IPS-11a (cell line): Measurements from ENCODE around the gene MMRN1.
"Not testable (repeated sequence)": the region's sequence is repeated elsewhere in the genome, so short reads cannot be mapped to it uniquely, and the experiment has no call there.

Experiments used
- H3K4me3 ChIP-seq: one replicate; pipeline ENCODE4 v1.5.1; 2013; ENCODE audit warnings: low read depth, low read length, control low read depth

The MMRN1 gene, protein sequence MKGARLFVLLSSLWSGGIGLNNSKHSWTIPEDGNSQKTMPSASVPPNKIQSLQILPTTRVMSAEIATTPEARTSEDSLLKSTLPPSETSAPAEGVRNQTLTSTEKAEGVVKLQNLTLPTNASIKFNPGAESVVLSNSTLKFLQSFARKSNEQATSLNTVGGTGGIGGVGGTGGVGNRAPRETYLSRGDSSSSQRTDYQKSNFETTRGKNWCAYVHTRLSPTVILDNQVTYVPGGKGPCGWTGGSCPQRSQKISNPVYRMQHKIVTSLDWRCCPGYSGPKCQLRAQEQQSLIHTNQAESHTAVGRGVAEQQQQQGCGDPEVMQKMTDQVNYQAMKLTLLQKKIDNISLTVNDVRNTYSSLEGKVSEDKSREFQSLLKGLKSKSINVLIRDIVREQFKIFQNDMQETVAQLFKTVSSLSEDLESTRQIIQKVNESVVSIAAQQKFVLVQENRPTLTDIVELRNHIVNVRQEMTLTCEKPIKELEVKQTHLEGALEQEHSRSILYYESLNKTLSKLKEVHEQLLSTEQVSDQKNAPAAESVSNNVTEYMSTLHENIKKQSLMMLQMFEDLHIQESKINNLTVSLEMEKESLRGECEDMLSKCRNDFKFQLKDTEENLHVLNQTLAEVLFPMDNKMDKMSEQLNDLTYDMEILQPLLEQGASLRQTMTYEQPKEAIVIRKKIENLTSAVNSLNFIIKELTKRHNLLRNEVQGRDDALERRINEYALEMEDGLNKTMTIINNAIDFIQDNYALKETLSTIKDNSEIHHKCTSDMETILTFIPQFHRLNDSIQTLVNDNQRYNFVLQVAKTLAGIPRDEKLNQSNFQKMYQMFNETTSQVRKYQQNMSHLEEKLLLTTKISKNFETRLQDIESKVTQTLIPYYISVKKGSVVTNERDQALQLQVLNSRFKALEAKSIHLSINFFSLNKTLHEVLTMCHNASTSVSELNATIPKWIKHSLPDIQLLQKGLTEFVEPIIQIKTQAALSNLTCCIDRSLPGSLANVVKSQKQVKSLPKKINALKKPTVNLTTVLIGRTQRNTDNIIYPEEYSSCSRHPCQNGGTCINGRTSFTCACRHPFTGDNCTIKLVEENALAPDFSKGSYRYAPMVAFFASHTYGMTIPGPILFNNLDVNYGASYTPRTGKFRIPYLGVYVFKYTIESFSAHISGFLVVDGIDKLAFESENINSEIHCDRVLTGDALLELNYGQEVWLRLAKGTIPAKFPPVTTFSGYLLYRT

DNA sequence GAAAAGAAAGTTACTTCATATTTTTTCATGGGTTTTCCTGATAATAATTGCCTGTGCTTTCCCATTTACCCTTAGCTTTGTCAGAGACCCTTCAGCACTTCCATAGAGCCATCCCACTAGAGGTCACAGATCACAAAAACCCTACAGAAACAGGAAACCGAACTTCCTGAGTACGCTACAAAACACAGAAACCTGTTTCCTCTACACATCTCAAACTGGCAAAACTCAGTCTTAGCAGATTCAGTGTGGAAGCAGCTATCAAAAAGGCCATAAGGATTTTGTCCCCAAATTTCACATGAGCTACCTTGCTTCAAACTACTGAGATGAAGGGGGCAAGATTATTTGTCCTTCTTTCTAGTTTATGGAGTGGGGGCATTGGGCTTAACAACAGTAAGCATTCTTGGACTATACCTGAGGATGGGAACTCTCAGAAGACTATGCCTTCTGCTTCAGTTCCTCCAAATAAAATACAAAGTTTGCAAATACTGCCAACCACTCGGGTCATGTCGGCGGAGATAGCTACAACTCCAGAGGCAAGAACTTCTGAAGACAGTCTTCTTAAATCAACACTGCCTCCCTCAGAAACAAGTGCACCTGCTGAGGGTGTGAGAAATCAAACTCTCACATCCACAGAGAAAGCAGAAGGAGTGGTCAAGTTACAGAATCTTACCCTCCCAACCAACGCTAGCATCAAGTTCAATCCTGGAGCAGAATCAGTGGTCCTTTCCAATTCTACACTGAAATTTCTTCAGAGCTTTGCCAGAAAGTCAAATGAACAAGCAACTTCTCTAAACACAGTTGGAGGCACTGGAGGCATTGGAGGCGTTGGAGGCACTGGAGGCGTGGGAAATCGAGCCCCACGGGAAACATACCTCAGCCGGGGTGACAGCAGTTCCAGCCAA, at the start of gene MMRN1:
Gene MMRN1, plus strand, starts transcription at position 206 of the 902 bp plus-strand sequence. Its CDS starts 118 bp downstream, at position 324.
- H3K4me3 ChIP-seq: no peak within 1 kb of the TSS

DNA sequence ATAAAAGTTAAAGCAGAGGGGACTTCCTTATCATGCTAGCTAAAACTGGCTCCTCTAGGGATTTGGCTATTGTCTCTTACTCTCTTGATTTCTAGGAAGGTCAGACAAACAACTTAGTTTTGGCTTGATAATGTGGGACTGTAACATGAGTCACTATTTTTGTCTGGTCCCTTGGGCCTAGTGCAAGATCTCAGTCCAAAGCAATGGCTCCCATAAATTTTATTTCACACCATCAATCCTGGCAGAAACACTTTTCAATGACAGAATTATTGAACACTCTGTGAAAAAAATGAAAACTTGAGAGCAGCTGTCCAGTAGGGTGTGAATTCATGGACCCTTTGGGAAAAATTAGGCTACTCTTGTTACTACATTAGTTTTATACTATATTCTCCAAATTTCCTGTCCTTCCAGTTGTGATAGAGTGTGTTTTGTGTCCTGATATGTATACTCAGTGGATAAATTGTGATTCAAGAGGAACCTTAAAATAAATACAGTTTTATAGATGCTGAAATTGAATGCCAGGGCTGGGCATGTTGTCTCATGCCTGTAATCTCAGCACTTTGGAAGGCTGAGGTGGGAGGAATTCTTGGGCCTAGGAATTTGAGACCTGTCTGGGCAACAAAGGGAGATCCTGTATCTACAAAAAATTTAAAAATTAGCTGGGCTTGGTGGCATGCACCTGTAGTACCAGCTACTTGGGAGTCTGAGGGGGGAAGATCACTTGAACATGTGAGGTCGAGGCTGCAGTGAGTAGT, 46.9 kb upstream of the MMRN1 start:
- H3K4me3 ChIP-seq: no peak overlapping the region

DNA sequence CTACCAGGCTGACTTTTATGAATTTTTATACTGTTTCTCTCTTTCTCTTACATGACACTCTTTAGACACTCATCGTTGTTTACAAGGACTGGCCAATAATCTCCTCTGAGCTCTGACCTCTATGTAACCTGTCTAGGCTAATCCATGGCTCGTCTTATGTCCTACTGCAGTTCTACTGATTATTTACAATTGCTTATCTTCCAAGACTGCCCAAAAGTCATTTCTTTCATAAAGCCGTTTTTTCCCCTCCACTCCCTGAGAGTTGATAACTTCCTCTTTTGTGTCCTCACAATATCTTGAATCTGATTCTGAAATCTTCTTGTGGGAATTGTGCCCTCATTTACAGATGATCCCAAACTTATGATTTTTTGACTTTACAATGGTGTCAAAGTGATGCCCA, 39.4 kb upstream of the MMRN1 start:
- H3K4me3 ChIP-seq: no peak overlapping the region

DNA sequence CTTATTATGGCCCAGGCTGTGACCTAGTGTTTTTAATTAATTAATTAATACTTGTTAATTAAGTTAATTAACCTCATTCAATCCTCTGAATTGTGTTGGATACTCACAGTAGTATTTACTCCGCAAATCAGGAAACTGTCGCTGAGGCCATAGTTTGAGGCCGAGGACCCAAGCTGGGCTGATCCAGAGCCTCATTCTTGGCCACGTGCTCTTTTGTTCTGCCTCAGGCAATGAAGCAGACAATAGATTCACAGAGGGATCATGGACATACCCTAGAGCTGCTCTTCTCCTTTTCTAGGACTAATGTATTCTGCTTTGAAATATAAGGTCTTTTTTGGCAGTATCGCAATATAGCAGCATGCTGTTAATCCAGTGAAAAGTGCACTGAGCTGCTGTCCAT, 33.7 kb upstream of the MMRN1 start:
- no peak overlapping the region for H3K4me3 ChIP-seq

DNA sequence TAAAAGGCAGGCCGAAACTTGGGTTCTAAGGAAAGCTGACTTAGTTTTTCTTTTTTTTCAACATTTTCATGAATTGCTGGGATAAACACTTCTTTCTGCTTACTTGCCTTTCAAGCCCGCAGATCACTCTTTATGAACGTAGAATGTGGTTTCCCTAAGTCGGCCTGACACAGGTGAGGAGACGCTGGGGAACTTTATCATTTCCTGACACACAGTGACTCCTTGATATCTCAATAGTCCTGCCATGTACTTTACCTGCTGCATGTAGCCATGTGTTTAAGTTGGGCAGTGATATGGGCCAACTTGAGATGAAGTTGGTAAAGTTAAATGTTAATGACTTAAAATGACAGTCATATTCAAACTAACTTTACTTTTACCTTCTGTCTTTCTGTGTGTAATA, 31.1 kb upstream of the MMRN1 start:
- no peak overlapping the region for H3K4me3 ChIP-seq

DNA sequence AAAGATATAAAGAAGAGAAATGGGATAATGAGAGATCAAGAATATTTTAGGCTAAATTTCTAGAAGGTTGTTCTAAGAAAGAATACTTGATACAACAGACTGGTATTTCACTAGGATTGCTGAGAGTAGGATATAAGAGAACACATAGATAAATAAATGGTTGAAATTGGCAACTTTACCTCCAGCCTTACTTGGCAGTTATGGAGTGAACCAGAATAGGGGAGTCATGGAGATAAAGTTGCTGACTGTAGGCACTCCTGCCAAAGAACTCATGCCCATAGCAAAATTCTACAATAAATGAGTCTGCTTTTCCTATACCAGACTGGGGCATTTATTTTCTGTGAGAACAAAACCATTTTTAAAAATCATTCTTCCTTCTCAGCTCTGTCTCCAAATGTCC, 26.4 kb upstream of the MMRN1 start:
- no peak overlapping the region for H3K4me3 ChIP-seq

DNA sequence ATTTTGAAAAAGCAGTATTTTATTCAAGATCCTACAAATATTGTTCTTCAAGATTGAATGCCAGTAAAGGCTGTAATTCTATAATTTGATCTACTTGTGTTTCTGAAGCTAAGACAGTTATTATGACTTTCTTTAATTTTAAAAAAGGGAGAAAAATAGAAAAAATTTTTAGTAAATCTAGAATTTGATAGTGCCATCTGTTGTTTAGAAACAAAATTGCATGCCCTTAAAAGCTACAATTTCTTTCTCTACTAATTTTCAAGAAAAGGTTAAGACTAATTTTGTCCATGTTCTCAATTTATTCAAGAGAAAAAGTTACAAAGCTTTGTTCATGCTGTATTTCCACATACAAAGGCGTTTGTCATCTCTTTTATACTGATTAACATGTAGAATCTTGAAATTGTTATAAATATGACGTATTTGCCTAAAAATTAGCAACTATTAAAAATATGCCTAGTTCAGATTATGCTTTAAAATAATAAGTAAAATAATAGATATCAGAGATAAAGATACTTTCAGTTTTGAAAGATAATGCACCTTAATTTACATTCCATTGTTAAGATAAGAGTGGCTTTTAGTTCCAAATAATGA, 25.6 kb upstream of the MMRN1 start:
- no peak overlapping the region for H3K4me3 ChIP-seq

DNA sequence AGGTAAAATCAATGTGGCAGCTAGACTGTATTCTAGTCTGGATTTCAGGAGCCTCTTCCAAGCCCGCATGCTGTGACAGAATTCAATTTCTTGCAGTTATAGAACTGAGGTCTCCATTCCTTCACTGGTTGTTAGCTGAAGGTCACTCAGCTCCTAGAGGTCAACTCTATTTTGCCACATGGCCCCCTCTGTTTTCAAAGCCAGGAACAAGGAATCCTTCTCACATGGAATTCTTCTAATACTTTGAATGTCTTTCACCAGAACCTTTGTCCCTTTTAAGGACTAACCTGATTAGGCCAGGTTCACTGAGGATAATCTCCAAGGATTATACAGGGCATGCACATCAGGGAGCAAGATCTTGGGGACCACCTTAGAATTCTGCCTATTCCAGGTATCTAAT, 23.4 kb upstream of the MMRN1 start:
- H3K4me3 ChIP-seq: no peak overlapping the region

DNA sequence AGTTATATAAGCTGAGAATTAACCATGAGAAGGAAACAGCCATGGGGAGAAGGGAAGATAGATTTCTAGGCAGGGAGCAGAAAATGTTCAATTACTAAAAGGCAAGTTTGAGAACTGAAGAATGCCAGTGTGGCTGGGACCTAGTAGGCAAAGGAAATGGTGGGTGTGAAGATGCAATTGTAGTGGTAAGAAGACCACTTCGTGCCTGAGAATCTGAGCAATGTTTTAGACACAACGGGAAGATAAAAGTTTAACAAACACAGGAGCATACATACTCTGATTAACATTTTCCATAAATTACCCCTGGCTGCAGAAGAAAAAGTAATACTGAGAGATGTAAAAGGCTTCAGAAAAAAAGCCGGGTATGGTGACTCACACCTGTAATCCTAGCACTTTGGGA, 18.1 kb upstream of the MMRN1 start:
- no peak overlapping the region for H3K4me3 ChIP-seq

DNA sequence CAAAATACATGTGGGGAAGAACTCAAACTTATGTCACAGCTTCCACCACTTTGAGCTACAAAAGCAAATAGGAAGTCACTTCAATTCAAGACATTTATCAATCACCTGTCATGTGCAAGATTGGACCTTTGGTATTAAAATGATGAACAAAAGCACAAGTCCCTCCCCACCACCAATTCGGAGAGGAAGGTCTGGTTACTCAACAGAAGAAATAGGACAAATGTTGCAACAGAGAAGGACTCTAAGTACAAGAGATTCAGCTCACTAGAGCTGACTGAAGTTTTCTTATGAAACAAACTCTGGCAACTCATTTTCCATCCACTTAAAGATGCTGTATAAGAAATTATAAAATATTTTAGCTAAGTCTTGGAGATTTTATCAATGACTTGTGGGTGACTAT, 16.0 kb upstream of the MMRN1 start:
- no peak overlapping the region for H3K4me3 ChIP-seq

DNA sequence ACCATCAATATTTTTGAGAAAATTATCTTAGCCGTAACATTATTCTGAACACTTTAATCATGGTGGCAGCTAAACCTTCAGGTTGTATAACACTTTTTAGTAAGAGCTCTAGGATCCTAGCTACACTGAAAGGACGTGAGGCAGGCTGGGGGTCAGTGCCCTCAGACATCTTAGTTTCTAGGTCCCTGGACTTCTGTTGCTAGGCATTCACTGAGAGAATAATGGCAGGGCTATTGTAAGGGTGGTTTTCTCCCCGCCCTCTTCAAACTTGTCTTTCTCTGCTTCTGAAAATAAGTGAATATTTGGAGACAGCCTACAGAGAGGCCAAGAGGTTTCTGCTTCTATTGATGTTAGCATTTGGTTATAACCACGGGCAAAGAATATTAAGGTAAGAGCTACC, 15.4 kb upstream of the MMRN1 start:
- no peak overlapping the region for H3K4me3 ChIP-seq

DNA sequence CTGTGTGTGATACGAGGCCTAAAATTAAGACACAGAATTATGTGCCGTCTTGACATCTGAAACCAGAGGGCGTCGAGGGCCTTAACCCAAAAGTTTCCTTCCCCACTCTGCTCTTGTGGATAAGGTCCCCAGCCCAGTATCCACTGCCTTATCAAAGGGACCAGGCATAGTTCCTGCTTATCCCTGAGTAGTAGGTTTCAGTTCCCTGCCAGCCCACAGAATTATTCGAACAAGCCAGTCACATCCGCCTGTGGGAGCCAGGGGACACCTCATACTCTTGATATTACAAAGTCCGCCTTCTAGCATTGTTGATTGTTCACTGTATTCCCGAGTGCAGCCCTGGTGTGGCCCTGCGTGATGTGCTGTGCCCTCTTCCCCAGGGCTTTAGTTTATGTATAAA, 5.4 kb upstream of the MMRN1 start:
- no peak overlapping the region for H3K4me3 ChIP-seq

DNA sequence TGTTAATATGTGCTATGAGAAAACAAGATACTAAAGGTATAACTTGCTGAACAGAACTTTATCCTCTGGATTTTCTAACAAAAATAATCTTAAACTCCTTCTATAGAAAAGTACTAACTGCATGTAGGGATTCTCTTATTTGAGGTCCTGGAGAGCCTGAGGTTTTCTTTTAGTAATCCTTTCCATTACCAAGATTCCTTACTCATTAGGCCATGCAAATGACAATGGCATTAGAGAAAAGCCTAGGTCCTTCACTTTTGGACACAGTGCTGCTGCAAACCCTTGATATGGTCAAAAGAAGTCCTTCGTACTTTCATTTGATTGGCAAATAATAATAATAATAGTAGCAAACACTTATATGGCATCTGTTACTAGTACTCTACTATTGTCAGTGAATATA, 3.2 kb downstream of the MMRN1 start:
- H3K4me3 ChIP-seq: no peak overlapping the region

DNA sequence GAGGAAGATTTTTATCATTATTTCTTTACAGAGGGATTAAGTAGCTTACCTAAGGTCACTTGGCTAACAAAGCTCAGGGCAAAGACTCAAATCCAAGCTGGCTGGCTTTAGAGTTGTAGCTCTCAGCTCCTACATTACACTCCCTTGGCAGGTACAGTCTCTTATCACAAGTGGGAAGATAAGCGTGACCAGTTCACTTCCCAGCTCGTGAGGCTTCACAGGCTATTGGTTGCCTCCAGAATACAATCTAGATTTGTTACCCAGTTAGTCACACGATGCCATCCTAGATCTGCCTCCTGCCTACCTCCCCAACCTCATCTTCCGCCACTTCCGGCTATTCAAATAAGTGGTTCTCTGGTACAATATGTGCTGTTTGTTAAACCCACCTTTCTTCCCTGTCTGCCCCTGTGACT, 3.7 kb downstream of the MMRN1 start:
- no peak overlapping the region for H3K4me3 ChIP-seq

DNA sequence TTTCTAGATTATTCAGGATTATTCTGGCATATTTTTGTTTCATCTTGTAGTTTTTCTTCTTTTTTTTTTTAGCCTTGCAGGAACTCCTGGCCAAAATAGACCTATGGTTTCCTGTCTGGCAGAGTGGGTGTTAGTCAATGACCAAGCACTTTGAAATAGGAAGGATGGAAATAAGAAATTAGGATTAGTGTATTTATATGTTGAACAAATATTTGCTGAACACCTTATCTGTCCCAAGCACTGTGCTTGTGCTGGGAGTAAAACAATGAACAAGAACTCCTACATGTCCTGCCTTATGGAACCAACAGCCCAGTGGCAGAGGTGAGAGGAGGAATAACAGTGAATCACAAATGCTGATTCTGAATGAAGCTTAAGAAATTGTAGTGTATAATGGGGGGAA, 4.5 kb downstream of the MMRN1 start:
- H3K4me3 ChIP-seq: no peak overlapping the region

DNA sequence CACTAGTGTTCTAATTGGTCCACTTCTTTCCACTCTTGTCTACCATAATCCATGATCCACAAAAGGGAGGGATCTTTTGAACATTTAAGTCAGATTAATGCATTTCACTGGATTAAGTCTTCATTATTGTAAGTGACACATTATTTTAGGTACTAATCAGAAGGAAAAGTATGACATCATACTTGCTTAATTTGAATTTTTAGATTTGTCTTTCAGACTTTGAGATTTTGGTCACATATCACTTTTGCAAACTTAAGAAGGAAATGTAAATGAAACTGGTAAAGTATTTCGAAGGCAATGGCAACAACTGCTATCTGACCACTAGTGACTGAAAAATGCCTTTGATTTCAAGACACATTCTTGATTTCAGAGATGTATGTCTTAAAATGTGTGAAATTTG, 5.2 kb downstream of the MMRN1 start:
- no peak overlapping the region for H3K4me3 ChIP-seq

DNA sequence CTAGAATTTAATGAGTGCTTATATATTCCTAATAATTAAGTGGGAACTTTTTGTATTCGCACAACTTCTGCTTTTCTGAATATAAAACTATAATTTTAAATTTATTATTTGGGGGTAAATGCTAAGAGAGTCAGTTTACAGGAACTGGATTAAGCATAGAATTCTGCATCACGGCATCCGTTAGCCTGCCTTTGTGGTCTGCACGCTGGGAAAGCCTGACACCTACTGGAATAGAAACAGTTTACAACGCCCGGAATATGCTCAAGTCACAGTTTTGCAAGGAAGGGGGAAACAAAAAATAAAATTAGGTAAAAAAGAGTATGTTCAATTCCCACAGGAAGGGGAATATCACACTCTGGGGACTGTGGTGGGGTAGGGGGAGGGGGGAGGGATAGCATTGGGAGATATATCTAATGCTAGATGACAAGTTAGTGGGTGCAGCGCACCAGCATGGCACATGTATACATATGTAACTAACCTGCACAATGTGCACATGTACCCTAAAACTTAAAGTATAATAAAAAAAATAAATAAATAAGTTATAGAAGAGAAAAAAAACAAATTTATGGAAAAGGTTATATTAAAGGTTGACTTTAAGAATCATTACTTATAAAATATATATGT, 7.3 kb downstream of the MMRN1 start:
- not testable (repeated sequence) for H3K4me3 ChIP-seq

DNA sequence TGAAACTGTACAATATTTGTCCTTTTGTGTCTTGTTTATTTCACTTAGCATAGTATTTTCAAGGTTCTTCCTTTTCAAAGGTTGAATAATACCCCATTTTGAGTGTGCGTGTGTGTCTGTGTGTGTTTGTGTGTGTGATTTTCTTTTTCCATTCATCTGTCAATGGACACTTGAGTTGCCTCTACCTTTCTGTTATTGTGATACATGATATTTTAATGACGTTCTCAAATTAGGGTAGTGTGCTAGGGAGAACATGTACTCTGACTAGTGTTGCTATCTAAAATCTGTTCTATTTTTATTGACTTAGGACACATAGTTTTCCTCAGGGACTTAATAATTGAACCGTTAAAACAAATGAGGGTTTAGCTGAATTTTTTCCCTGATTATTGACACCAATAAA, 9.9 kb downstream of the MMRN1 start:
- H3K4me3 ChIP-seq: no peak overlapping the region

DNA sequence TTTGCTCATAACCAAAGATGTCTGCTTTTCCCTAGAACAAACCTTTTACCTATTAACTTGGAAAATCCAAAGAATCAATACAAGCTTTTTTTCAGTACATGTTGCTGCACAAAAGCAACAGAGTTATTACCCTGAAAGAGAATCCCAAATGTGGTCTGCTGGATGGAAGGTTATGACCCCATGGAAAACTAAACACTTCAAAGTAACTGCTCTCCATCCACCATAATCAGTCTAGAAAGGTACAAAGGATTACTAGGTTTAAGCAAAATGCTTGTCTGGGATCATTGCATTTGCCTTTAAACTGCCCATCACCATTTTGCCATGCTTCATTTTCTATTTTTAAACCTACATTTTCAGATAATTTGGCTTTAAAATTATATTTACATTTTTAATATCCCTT, 11.7 kb downstream of the MMRN1 start:
- H3K4me3 ChIP-seq: no peak overlapping the region
